Thyroid gland (tissue), 4 donors: Measurements from ENCODE around the gene LRP1. TPM values are rescaled to one million over a fixed set of nuclear protein-coding genes. Genes with fewer than 3 reads are reported as not detected.
A peak's percentile ranks its signal among the peaks of the same experiment; 100 is the strongest.

ENCODE experiments used
- DNase-seq, 2 donors: peaks; one replicate each; pipeline ENCODE4 v3.0.0-alpha.2; 2019
- H3K27ac ChIP-seq, 3 donors: fragments of 200-600 bp; sonication (generic); 1 replicate in 2 of 3; 2 replicates in 1 of 3; pipeline ENCODE4 v1.5.1; 2016 to 2019; ENCODE audit warnings: mild to moderate bottlenecking in 1 of 3, moderate library complexity in 1 of 3
- H3K27me3 ChIP-seq: fragments of 200-600 bp; sonication (generic); one replicate; pipeline ENCODE4 v1.5.1; 2019
- H3K36me3 ChIP-seq, 2 donors: fragments of 200-600 bp; sonication (generic); one replicate each; pipeline ENCODE4 v1.5.1; 2016 to 2019
- H3K4me1 ChIP-seq, 2 donors: fragments of 200-600 bp; sonication (generic); one replicate each; pipeline ENCODE4 v1.5.1; 2017 to 2019
- H3K4me3 ChIP-seq, 3 donors: fragments of 200-600 bp; sonication (generic); replicated peaks in 1 of 3; 1 replicate in 2 of 3; 2 replicates in 1 of 3; pipeline ENCODE4 v1.5.1; 2016; ENCODE audit warnings: mild to moderate bottlenecking in 1 of 3
- H3K9me3 ChIP-seq: fragments of 200-600 bp; sonication (generic); one replicate; pipeline ENCODE4 v1.5.1; 2017
- POLR2A ChIP-seq, 2 donors: fragments of 450-650 bp; IDR thresholded peaks; one replicate each; pipeline ENCODE4 v1.6.1; 2017; ENCODE audit warnings: antibody characterized with exemption in 2 of 2, mild to moderate bottlenecking in 2 of 2, moderate library complexity in 1 of 2
- WGBS, 2 donors: methylation state at CpG; one replicate each; pipeline ENCODE4 v1.1.5; 2017; 5-methylcytosine and 5-hydroxymethylcytosine counted together
- intact Hi-C: fragments of 100-400 bp; cut with DNase I; formaldehyde crosslinking; loops from one replicate; pipeline ENCODE4 v1.15.1; 2023
- total RNA-seq, 4 donors: library from RNA; depleted of rRNA; stranded (reverse); fragments of >200 nt; gene quantifications; one replicate each; pipeline ENCODE4 v1.2.3, GENCODE V29; 2016
- TF ChIP-seq, protein P1 (sequence below), 6 experiments: fragments of 200-600 bp in 3 of 6; fragments of 450-650 bp in 3 of 6; sonication (generic) in 3 of 6; IDR thresholded peaks; one replicate each; pipeline ENCODE4 v1.5.1; 2016 to 2019; ENCODE audit warnings: antibody characterized with exemption in 6 of 6, mild to moderate bottlenecking in 2 of 6, inconsistent platforms in 1 of 6, moderate library complexity in 1 of 6

LRP1 gene
- total RNA-seq, 4 donors from 2014 or later: 98.5 to 161 (median 118) TPM

DNA sequence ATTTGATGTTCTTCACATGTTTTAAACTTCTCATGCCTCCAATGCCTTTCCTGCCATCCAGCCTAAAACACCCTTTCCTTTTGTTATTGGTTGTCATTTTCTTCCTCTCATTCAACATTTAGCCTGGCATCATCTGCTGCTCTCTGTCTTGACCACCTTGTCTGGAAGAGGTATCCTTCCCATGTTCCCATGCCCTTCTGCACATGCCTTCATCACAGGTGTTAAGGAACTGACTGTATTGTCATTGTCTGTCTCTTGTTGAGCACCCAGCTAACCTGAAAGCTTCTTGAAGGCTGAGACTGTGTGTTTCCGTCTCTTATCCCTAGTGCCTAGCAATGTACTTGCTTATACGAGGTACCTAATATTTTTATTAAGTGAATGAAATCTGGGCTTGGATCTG is 4.5 kb upstream of the LRP1 start:
- no peak overlapping the region for H3K4me3 ChIP-seq
- DNase-seq: no peak
- H3K4me1 ChIP-seq: peaks cover 8 to 10% of the 10 kb centered on the region in 2 donors
- H3K36me3 ChIP-seq: no peaks in the 10 kb centered on the region
- H3K9me3 ChIP-seq: no peaks in the 10 kb centered on the region
- intact Hi-C loops: loop anchor here (2.0 kb wide), 1 partner anchor 59 kb away; no protein-coding TSS in a partner anchor
- 43 to 48% methylated on average over 2 of the region's 2 CpGs for WGBS, 2 donors
- no peak overlapping the region for H3K27ac ChIP-seq
- TF ChIP-seq, protein P1, sequence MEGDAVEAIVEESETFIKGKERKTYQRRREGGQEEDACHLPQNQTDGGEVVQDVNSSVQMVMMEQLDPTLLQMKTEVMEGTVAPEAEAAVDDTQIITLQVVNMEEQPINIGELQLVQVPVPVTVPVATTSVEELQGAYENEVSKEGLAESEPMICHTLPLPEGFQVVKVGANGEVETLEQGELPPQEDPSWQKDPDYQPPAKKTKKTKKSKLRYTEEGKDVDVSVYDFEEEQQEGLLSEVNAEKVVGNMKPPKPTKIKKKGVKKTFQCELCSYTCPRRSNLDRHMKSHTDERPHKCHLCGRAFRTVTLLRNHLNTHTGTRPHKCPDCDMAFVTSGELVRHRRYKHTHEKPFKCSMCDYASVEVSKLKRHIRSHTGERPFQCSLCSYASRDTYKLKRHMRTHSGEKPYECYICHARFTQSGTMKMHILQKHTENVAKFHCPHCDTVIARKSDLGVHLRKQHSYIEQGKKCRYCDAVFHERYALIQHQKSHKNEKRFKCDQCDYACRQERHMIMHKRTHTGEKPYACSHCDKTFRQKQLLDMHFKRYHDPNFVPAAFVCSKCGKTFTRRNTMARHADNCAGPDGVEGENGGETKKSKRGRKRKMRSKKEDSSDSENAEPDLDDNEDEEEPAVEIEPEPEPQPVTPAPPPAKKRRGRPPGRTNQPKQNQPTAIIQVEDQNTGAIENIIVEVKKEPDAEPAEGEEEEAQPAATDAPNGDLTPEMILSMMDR (IDR thresholded peaks at IDR 0.05): no peak
- TF ChIP-seq POLR2A (IDR thresholded peaks at IDR 0.05): no peak
- H3K27me3 ChIP-seq: no peaks in the 10 kb centered on the region

DNA sequence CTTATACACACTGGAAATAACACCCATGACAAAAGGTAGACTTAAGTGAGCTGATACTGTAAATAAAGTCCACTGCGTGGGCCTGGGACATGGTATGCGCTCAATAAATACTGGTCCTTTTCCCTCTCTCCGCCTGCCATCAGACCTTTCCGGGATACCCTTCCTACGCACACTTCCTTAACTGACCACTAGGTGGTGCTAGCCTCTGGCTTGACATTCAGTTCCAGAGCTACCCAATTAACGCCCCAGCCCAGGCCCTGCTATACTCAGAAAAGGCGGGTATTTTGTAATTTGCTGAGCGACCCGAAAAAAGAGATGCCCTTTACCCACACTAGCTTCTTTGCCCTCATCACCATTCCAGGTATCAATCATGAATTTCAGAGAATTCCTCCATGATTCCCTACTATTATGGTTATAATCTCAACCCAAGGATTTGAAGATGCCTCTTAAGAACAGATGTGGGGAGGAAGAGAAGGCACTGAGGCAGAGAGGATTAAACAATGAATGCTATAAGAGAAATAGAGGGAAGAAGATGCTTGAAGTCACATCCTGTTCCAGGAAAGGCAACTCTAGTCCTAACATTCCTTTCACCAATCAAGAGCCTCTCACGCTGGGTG is 3.9 kb upstream of the LRP1 start:
- WGBS, 2 donors: 16 to 19% methylated on average over 10 of the region's 10 CpGs
- Histone ChIP-seq H3K9me3 (no peaks in the 10 kb centered on the region), H3K36me3 (no peaks in the 10 kb centered on the region), H3K4me3 (no peak overlapping the region), H3K27ac (no peak overlapping the region), H3K4me1 (peaks cover 10 to 16% of the 10 kb centered on the region in 2 donors), H3K27me3 (no peaks in the 10 kb centered on the region)
- intact Hi-C loops: loop anchor here (2.0 kb wide), 1 partner anchor 58 kb away; no protein-coding TSS in a partner anchor
- TF ChIP-seq POLR2A (IDR thresholded peaks at IDR 0.05): no peak
- TF ChIP-seq, protein P1 (IDR thresholded peaks at IDR 0.05): peak; percentile 83 to 98 (median 88)
- peak; percentile 69 to 72 for DNase-seq

DNA sequence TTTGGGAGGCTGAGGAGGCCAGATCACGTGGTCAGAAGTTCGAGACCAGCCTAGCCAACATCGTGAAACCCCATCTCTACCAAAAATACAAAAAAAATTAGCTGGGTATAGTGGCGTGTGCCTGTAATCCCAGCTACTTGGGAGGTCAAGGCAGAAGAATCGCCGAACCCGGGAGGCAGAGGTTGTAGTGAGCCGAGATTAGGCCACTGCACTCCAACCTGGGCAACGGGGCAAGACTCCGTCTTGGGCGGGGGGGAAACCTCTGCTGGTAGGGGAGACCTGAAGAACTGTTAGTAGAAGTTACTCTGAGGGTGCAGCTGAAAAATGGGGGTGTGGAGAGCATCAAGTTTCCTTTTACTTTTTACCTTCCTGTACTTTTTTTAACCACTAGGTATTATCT is 2.2 kb upstream of the LRP1 start:
- Histone ChIP-seq H3K4me1 (peaks cover 14 to 21% of the 10 kb centered on the region in 2 donors), H3K36me3 (no peaks in the 10 kb centered on the region), H3K27me3 (no peaks in the 10 kb centered on the region), H3K4me3 (no peak overlapping the region), H3K27ac (no peak overlapping the region), H3K9me3 (no peaks in the 10 kb centered on the region)
- no peak for TF ChIP-seq POLR2A (IDR thresholded peaks at IDR 0.05)
- TF ChIP-seq, protein P1 (IDR thresholded peaks at IDR 0.05): no peak
- DNase-seq: no peak
- intact Hi-C loops: no loop called here
- 91 to 93% methylated on average over 11 of the region's 11 CpGs for WGBS, 2 donors

DNA sequence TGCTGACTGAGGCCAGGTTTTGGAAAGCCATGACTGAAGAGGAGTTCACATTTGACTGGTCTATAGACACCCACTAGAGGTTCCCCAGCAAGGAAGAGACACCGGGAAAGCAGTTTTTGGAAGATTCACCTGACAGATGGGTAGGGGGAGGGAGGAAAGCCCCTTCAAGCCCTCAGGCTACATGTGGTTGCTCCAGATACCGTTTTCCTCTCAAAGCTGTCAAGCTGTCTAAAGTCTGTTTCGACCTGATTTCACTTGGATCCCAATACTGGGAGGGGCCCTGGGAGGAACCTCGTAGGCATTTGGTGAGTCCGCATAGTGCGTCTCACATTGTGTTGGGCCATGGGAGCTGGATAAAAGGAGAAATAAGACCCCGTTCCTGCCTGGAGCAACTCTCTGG is 1.7 kb upstream of the LRP1 start:
- intact Hi-C loops: no loop called here
- peak overlapping the region in 1 of 3 donors; percentile 45 for H3K4me3 ChIP-seq
- no peak for DNase-seq

More for the DNA sequence above, 1.7 kb upstream of the LRP1 start:
- Histone ChIP-seq H3K4me1 (peaks cover 14 to 21% of the 10 kb centered on the region in 2 donors), H3K27me3 (no peaks in the 10 kb centered on the region), H3K27ac (peak overlapping the region; percentile 88 to 98 (median 98)), H3K36me3 (no peaks in the 10 kb centered on the region), H3K9me3 (no peaks in the 10 kb centered on the region)
- TF ChIP-seq, protein P1 (IDR thresholded peaks at IDR 0.05): no peak
- TF ChIP-seq POLR2A (IDR thresholded peaks at IDR 0.05): no peak
- 47 to 63% methylated on average over 7 of the region's 7 CpGs for WGBS, 2 donors
